ENCODE results near the gene AFAP1L2. TPM values are rescaled to one million over a fixed set of nuclear protein-coding genes. Genes with fewer than 3 reads are reported as not detected.

Gene AFAP1L2
- total RNA-seq, 1 donor from 2014 or later: 22.8 TPM

- no peak for ATAC-seq
Observed at GRCh38 chr10:114408968-114409444, 4.7 kb upstream of the AFAP1L2 start.

- no peak for ATAC-seq
Observed at GRCh38 chr10:114408112-114408967, 4.0 kb upstream of the AFAP1L2 start.

- ATAC-seq: no peak
Observed at GRCh38 chr10:114406455-114406854, 2.2 kb upstream of the AFAP1L2 start.

- ATAC-seq: peak; percentile 55
Observed at GRCh38 chr10:114405011-114405350, 679 bp upstream of the AFAP1L2 start.

GRCh38 chr10:114403541-114404161, 651 bp downstream of the AFAP1L2 start:
- peak; percentile 39 for ATAC-seq

- no peak for ATAC-seq
Observed at GRCh38 chr10:114402871-114403540, 1.3 kb downstream of the AFAP1L2 start.

GRCh38 chr10:114402233-114402632, 2.1 kb downstream of the AFAP1L2 start:
- ATAC-seq: no peak

GRCh38 chr10:114401195-114401791, 3.0 kb downstream of the AFAP1L2 start:
- no peak for ATAC-seq

GRCh38 chr10:114400091-114400490, 4.2 kb downstream of the AFAP1L2 start:
- ATAC-seq: no peak

- no peak for ATAC-seq
Observed at GRCh38 chr10:114399576-114399975, 4.7 kb downstream of the AFAP1L2 start.

- no peak for ATAC-seq
Observed at GRCh38 chr10:114398587-114399331, 5.5 kb downstream of the AFAP1L2 start.

- ATAC-seq: peak; percentile 38
Observed at GRCh38 chr10:114397651-114398145, 6.6 kb downstream of the AFAP1L2 start.

- no peak for ATAC-seq
Observed at GRCh38 chr10:114396464-114396863, 7.8 kb downstream of the AFAP1L2 start.

- ATAC-seq: no peak
Observed at GRCh38 chr10:114395366-114396022, 8.8 kb downstream of the AFAP1L2 start.

GRCh38 chr10:114394531-114394930, 9.8 kb downstream of the AFAP1L2 start:
- no peak for ATAC-seq

- no peak for ATAC-seq
Observed at GRCh38 chr10:114393886-114394285, 10.4 kb downstream of the AFAP1L2 start.

GRCh38 chr10:114393482-114393881, 10.8 kb downstream of the AFAP1L2 start:
- no peak for ATAC-seq

- no peak for ATAC-seq
Observed at GRCh38 chr10:114392112-114392835, 12.0 kb downstream of the AFAP1L2 start.

- ATAC-seq: no peak
Observed at GRCh38 chr10:114391599-114391998, 12.7 kb downstream of the AFAP1L2 start.

- ATAC-seq: peak; percentile 44
Observed at GRCh38 chr10:114389426-114389825, 14.9 kb downstream of the AFAP1L2 start.

GRCh38 chr10:114388275-114388674, 16.0 kb downstream of the AFAP1L2 start:
- no peak for ATAC-seq
